Endothelial cell of umbilical vein (primary cell): ENCODE results near the gene ARRB1. TPM values are rescaled to one million over a fixed set of nuclear protein-coding genes. Genes with fewer than 3 reads are reported as not detected.

Experiments used
- BruUV-seq: library from RNA; stranded (reverse); fragments of 400-500 nt; replicated peaks from 2 replicates; lab custom pipeline; 2021; lab: Mats Ljungman, UMichigan
- CTCF ChIA-PET: fragments of 300-600, 350-600 bp; sonication (Branson Sonifier 250); formaldehyde crosslinking; loops from one replicate; lab custom pipeline; 2021; ENCODE audit warnings: antibody characterized with exemption, inconsistent platforms; lab: Charles Lee
- POLR2A ChIA-PET: fragments of 300-600, 350-600 bp; sonication (Branson Sonifier 250); formaldehyde crosslinking; loops from one replicate; lab custom pipeline; 2021; ENCODE audit warnings: antibody characterized with exemption, inconsistent platforms; lab: Charles Lee
- DNase-seq: peaks from one replicate; pipeline ENCODE4 v3.0.0-alpha.2; 2011; ENCODE audit warnings: low read depth, low spot score
- FAIRE-seq: peaks from 2 replicates; lab custom pipeline; 2011; peaks lifted over from hg19 to GRCh38; lab: Jason Lieb, UNC
- H2AFZ ChIP-seq: 2 replicates; pipeline ENCODE4 v1.6.0; 2012; ENCODE audit warnings: low read depth, low read length, control low read depth, inconsistent platforms
- H3K27ac ChIP-seq: 2 replicates; pipeline ENCODE4 v1.5.1; 2011; ENCODE audit warnings: low read depth, mild to moderate bottlenecking, control low read depth, low read length, moderate library complexity; ENCODE audit not compliant: insufficient read depth
- H3K27me3 ChIP-seq, 2 experiments: 2 replicates each; pipeline versions ENCODE4 v1.6.0 to v1.6.1; 2011; ENCODE audit warnings: low read length in 2 of 2, mixed read lengths in 1 of 2; ENCODE audit not compliant: control insufficient read depth in 2 of 2, insufficient read depth in 2 of 2
- H3K36me3 ChIP-seq, 2 experiments: 2 replicates in 1 of 2; 3 replicates in 1 of 2; pipeline ENCODE4 v1.5.1; 2011; ENCODE audit warnings: low read length in 2 of 2, mild to moderate bottlenecking in 1 of 2, moderate library complexity in 1 of 2; ENCODE audit not compliant: control insufficient read depth in 2 of 2, insufficient read depth in 2 of 2; ENCODE audit errors: extremely low read depth in 1 of 2
- H3K4me1 ChIP-seq: 3 replicates; pipeline ENCODE4 v1.5.1; 2011; ENCODE audit warnings: mild to moderate bottlenecking, low read length; ENCODE audit not compliant: control insufficient read depth, insufficient read depth; ENCODE audit errors: extremely low read depth
- H3K4me2 ChIP-seq: 2 replicates; pipeline ENCODE4 v1.6.1; 2011; ENCODE audit warnings: low read length, control low read depth, mixed read lengths; ENCODE audit not compliant: insufficient read depth
- H3K4me3 ChIP-seq, 3 experiments: fragments of 200-600 bp in 1 of 3; sonication (generic), shearing (Covaris generic) in 1 of 3; replicated peaks in 1 of 3; 2 replicates each; pipeline ENCODE4 v1.5.1; 2011 to 2016; ENCODE audit warnings: control low read depth in 3 of 3, low read length in 3 of 3, mild to moderate bottlenecking in 2 of 3, inconsistent platforms in 1 of 3, low read depth in 1 of 3, moderate library complexity in 1 of 3; ENCODE audit not compliant: insufficient read depth in 1 of 3
- H3K79me2 ChIP-seq: 2 replicates; pipeline ENCODE4 v1.6.0; 2012; ENCODE audit warnings: low read length, inconsistent platforms; ENCODE audit not compliant: control insufficient read depth, insufficient read depth
- H3K9ac ChIP-seq: replicated peaks from 2 replicates; pipeline ENCODE3; 2011; ENCODE audit warnings: low read length, control low read depth; ENCODE audit not compliant: insufficient read depth; ENCODE audit errors: extremely low read depth
- H3K9me1 ChIP-seq: replicated peaks from 3 replicates; pipeline ENCODE4 v1.6.0; 2011; ENCODE audit warnings: mild to moderate bottlenecking, low read length; ENCODE audit not compliant: control insufficient read depth, insufficient read depth; ENCODE audit errors: extremely low read depth
- H3K9me3 ChIP-seq: replicated peaks from 2 replicates; pipeline ENCODE4 v1.5.1; 2012; ENCODE audit warnings: low read length, inconsistent platforms; ENCODE audit not compliant: control insufficient read depth, insufficient read depth
- H4K20me1 ChIP-seq: replicated peaks from 2 replicates; pipeline ENCODE3; 2011; ENCODE audit warnings: mild to moderate bottlenecking, low read length; ENCODE audit not compliant: control insufficient read depth, insufficient read depth; ENCODE audit errors: extremely low read depth
- CTCF ChIP-seq, 2 donors: IDR thresholded peaks; 1 replicate in 1 of 2; 2 replicates in 1 of 2; pipeline ENCODE4 v1.5.1; 2011; ENCODE audit warnings: low read length in 2 of 2, mild to moderate bottlenecking in 2 of 2, moderate library complexity in 2 of 2, control low read depth in 1 of 2, inconsistent platforms in 1 of 2, low read depth in 1 of 2; ENCODE audit not compliant: insufficient read depth in 1 of 2; ENCODE audit errors: extremely low read depth in 1 of 2
- EZH2 ChIP-seq: IDR thresholded peaks from 2 replicates; pipeline ENCODE4 v1.6.1; 2012; ENCODE audit warnings: borderline replicate concordance, low read depth, mild to moderate bottlenecking, moderate library complexity, low read length, inconsistent platforms; ENCODE audit not compliant: severe bottlenecking
- FOS ChIP-seq: IDR thresholded peaks from 2 replicates; pipeline ENCODE4 v1.6.1; 2011; ENCODE audit warnings: mild to moderate bottlenecking, low read length, moderate library complexity, borderline replicate concordance; ENCODE audit not compliant: insufficient read depth
- GATA2 ChIP-seq: IDR thresholded peaks from 2 replicates; pipeline ENCODE4 v1.7.0; 2011; ENCODE audit warnings: low read depth, mild to moderate bottlenecking, moderate library complexity, mixed read lengths, low read length; ENCODE audit not compliant: insufficient read length, insufficient read depth
- JUN ChIP-seq: IDR thresholded peaks from 2 replicates; pipeline ENCODE4 v1.6.1; 2011; ENCODE audit warnings: borderline replicate concordance, low read depth; ENCODE audit not compliant: insufficient read length, insufficient read depth
- MYC ChIP-seq: IDR thresholded peaks from one replicate; pipeline ENCODE4 v1.6.1; 2011; ENCODE audit warnings: mild to moderate bottlenecking, low read depth, low read length
- POLR2A ChIP-seq: IDR thresholded peaks from 2 replicates; pipeline ENCODE4 v1.6.1; 2012; ENCODE audit warnings: low read depth, mild to moderate bottlenecking, control low read depth, low read length
- POLR2AphosphoS5 ChIP-seq: IDR thresholded peaks from 2 replicates; pipeline ENCODE4 v1.6.1; 2012; ENCODE audit warnings: low read depth, mild to moderate bottlenecking, control low read depth, low read length, moderate library complexity; ENCODE audit not compliant: insufficient read depth
- dilution Hi-C: fragments of 300-500 bp; cut with MboI; formaldehyde crosslinking; loops from one replicate; pipeline ENCODE4 v1.15.0; 2019; ENCODE audit warnings: low sequenced_read_pairs; ENCODE audit not compliant: extremely low pct_ligation_motif_present
- intact Hi-C: fragments of 100-400 bp; cut with micrococcal nuclease; formaldehyde crosslinking; loops from one replicate; pipeline ENCODE4 v1.10.0; 2022
- polyA plus RNA-seq, 4 experiments: library from polyadenylated mRNA; depleted of rRNA in 3 of 4; stranded (reverse) in 3 of 4; unstranded in 1 of 4; fragments of >200 nt; gene quantifications; 2 replicates each; pipeline versions ENCODE4 v1.2.1 to v1.2.3, GENCODE V29; 2011 to 2012; ENCODE audit warnings: missing spikeins in 1 of 4
- total RNA-seq: library from RNA; stranded (reverse); gene quantifications from 2 replicates; pipeline ENCODE4 v1.2.3, GENCODE V29; 2021
- TF ChIP-seq, protein P1 (sequence below): IDR thresholded peaks from 2 replicates; pipeline ENCODE4 v1.6.1; 2011; ENCODE audit not compliant: insufficient read depth, insufficient read length

The ARRB1 gene
- total and polyA plus RNA-seq, 2 donors (not counting 3 experiments of a cell fraction or from before 2014, with no cell fraction given): 63.9 to 92.6 TPM

DNA sequence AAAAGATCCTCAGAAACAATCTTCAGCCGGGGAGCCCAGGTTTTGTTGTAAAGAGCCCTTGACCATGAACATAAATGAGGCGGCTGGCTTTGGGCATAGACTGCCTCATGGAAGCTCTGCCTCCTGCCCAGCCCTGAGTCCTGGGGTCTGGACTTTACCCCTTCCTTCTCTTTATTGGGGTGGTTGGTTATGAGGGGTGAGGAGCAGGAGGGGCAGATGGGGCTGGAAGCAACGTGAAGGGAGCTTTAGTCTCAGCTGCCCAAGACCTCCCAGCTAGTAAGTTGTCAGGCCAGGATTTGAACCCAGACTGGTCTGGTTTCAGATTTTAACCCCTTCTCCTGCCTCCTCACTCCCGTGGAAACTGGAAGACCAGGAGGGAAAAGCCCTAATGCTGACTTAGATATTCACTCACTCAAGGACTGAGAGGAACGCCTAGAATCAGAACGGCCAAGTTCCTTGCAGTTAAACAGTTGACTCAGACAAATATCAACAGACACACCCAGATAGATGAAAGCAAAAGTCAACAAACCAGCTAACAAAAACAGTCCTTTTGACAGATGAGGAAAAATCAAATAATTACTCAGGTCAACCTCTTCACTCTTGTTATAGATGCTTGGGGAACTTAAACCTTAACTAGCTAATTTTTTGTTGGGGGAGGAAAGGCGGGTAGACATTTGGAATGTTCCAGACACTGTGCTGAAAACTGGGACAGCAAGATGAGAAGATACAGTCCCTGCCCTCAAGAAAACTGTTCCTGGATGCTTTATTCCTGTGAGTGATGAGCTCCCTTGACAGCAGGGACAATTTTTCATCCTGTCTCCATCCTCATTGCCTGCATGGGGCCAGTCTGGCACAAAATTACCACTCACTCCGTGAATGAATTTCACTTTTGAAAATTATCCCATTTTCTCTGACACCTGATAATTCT lies 20.8 kb upstream of the ARRB1 start:
- CTCF ChIA-PET: interaction anchor here (0.6 to 2.3 kb wide), 8 partner anchors 10 to 92 kb away, joined by 3 to 14 read pairs (median 4); partner anchors contain the start of gene ARRB1
- H4K20me1 ChIP-seq: no peaks in the 10 kb centered on the region
- BruUV-seq: no TSS peak
- H3K9me1 ChIP-seq: no peaks in the 10 kb centered on the region
- no peak overlapping the region for H3K27ac ChIP-seq
- no peaks in the 10 kb centered on the region for H3K27me3 ChIP-seq
- peaks cover 14% of the 10 kb centered on the region for H3K4me1 ChIP-seq
- H3K79me2 ChIP-seq: no peaks in the 10 kb centered on the region
- no peak overlapping the region for H3K4me3 ChIP-seq
- no peaks in the 10 kb centered on the region for H3K36me3 ChIP-seq
- H3K4me2 ChIP-seq: no peak overlapping the region
- POLR2A ChIA-PET: no interaction called here
- TF ChIP-seq, protein P1, sequence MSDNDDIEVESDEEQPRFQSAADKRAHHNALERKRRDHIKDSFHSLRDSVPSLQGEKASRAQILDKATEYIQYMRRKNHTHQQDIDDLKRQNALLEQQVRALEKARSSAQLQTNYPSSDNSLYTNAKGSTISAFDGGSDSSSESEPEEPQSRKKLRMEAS: no peak
- TF ChIP-seq MYC: no peak
- no peak for TF ChIP-seq FOS
- TF ChIP-seq JUN: no peak
- TF ChIP-seq POLR2AphosphoS5: no peak
- no peak for TF ChIP-seq GATA2
- TF ChIP-seq POLR2A: no peak
- TF ChIP-seq CTCF (IDR thresholded peaks at IDR 0.05; ENCODE audit: extremely low read depth in 1 of 2, insufficient read depth in 1 of 2, low read depth in 1 of 2, low read length in 2 of 2): no peak
- no peak for TF ChIP-seq EZH2
- no peaks in the 10 kb centered on the region for H3K9me3 ChIP-seq
- H2AFZ ChIP-seq: peak overlapping the region; percentile 34
- no peak overlapping the region for H3K9ac ChIP-seq
- dilution Hi-C loops (no loop called here), intact Hi-C loops (no loop called here)
- FAIRE-seq (no peak), DNase-seq (no peak)
